ENCODE results near the gene POLA2. TPM values are rescaled to one million over a fixed set of nuclear protein-coding genes. Genes with fewer than 3 reads are reported as not detected.

Gene POLA2
- total RNA-seq, 1 donor from 2014 or later, result 78.9 TPM

GRCh38 chr11:65295001-65295400 is 33.2 kb downstream of the POLA2 start:
- intact Hi-C loops (cut with micrococcal nuclease), result no loop called here
- Mint-ChIP-seq H3K4me1 (ENCODE audit: low read depth) (no peaks in the 10 kb centered on the region), H3K4me3 (no peak overlapping the region), H3K36me3 (ENCODE audit: low read depth) (peaks cover 48% of the 10 kb centered on the region), H3K27ac (no peak overlapping the region), H3K9me3 (no peaks in the 10 kb centered on the region), H3K27me3 (ENCODE audit: insufficient read depth) (no peaks in the 10 kb centered on the region)
- no peak for DNase-seq (ENCODE audit: low spot score)

GRCh38 chr11:65295571-65296341 is 34.0 kb downstream of the POLA2 start:
- Mint-ChIP-seq H3K36me3 (ENCODE audit: low read depth) (peaks cover 44% of the 10 kb centered on the region), H3K27me3 (ENCODE audit: insufficient read depth) (no peaks in the 10 kb centered on the region), H3K27ac (no peak overlapping the region), H3K4me3 (no peak overlapping the region), H3K9me3 (no peaks in the 10 kb centered on the region), H3K4me1 (ENCODE audit: low read depth) (no peaks in the 10 kb centered on the region)
- intact Hi-C loops (cut with micrococcal nuclease), result no loop called here
- DNase-seq (ENCODE audit: low spot score), result no peak

GRCh38 chr11:65297026-65297672 is 35.4 kb downstream of the POLA2 start:
- Mint-ChIP-seq H3K4me3 (no peak overlapping the region), H3K9me3 (no peaks in the 10 kb centered on the region), H3K4me1 (ENCODE audit: low read depth) (no peaks in the 10 kb centered on the region), H3K36me3 (ENCODE audit: low read depth) (peaks cover 34% of the 10 kb centered on the region), H3K27ac (no peak overlapping the region), H3K27me3 (ENCODE audit: insufficient read depth) (no peaks in the 10 kb centered on the region)
- no peak for DNase-seq (ENCODE audit: low spot score)
- intact Hi-C loops (cut with micrococcal nuclease), result no loop called here

GRCh38 chr11:65298131-65298535 is 36.4 kb downstream of the POLA2 start:
- H3K27me3 Mint-ChIP-seq (ENCODE audit: insufficient read depth), result no peaks in the 10 kb centered on the region
- H3K9me3 Mint-ChIP-seq, result no peaks in the 10 kb centered on the region
- DNase-seq (ENCODE audit: low spot score), result no peak
- no peaks in the 10 kb centered on the region for H3K4me1 Mint-ChIP-seq (ENCODE audit: low read depth)
- H3K4me3 Mint-ChIP-seq, result no peak overlapping the region
- intact Hi-C loops (cut with micrococcal nuclease), result no loop called here
- no peak overlapping the region for H3K27ac Mint-ChIP-seq
- H3K36me3 Mint-ChIP-seq (ENCODE audit: low read depth), result peaks cover 27% of the 10 kb centered on the region

- intact Hi-C loops (cut with micrococcal nuclease), result no loop called here
- Mint-ChIP-seq H3K4me3 (no peak overlapping the region), H3K36me3 (ENCODE audit: low read depth) (peaks cover 23% of the 10 kb centered on the region), H3K4me1 (ENCODE audit: low read depth) (no peaks in the 10 kb centered on the region), H3K27ac (no peak overlapping the region), H3K27me3 (ENCODE audit: insufficient read depth) (no peaks in the 10 kb centered on the region), H3K9me3 (no peaks in the 10 kb centered on the region)
- no peak for DNase-seq (ENCODE audit: low spot score)
Measured at GRCh38 chr11:65298655-65299179, 37.0 kb downstream of the POLA2 start.

- H3K27ac Mint-ChIP-seq, result no peak overlapping the region
- peaks cover 14% of the 10 kb centered on the region for H3K36me3 Mint-ChIP-seq (ENCODE audit: low read depth)
- no peaks in the 10 kb centered on the region for H3K27me3 Mint-ChIP-seq (ENCODE audit: insufficient read depth)
- intact Hi-C loops (cut with micrococcal nuclease), result no loop called here
- no peak overlapping the region for H3K4me3 Mint-ChIP-seq
- DNase-seq (ENCODE audit: low spot score), result no peak
- H3K9me3 Mint-ChIP-seq, result no peaks in the 10 kb centered on the region
- no peaks in the 10 kb centered on the region for H3K4me1 Mint-ChIP-seq (ENCODE audit: low read depth)
Measured at GRCh38 chr11:65300621-65301275, 39.0 kb downstream of the POLA2 start.

- Mint-ChIP-seq H3K9me3 (no peaks in the 10 kb centered on the region), H3K36me3 (ENCODE audit: low read depth) (peaks cover 7% of the 10 kb centered on the region), H3K27ac (no peak overlapping the region), H3K27me3 (ENCODE audit: insufficient read depth) (no peaks in the 10 kb centered on the region), H3K4me3 (no peak overlapping the region), H3K4me1 (ENCODE audit: low read depth) (no peaks in the 10 kb centered on the region)
- intact Hi-C loops (cut with micrococcal nuclease), result no loop called here
- no peak for DNase-seq (ENCODE audit: low spot score)
Measured at GRCh38 chr11:65301491-65302329, 39.9 kb downstream of the POLA2 start.

- no peak for DNase-seq (ENCODE audit: low spot score)
- intact Hi-C loops (cut with micrococcal nuclease), result no loop called here
- Mint-ChIP-seq H3K9me3 (no peaks in the 10 kb centered on the region), H3K36me3 (ENCODE audit: low read depth) (peaks cover 7% of the 10 kb centered on the region), H3K27ac (no peak overlapping the region), H3K4me1 (ENCODE audit: low read depth) (no peaks in the 10 kb centered on the region), H3K27me3 (ENCODE audit: insufficient read depth) (no peaks in the 10 kb centered on the region), H3K4me3 (no peak overlapping the region)
Measured at GRCh38 chr11:65303555-65303954, 41.8 kb downstream of the POLA2 start.

GRCh38 chr11:65304110-65304509 is 42.3 kb downstream of the POLA2 start:
- DNase-seq (ENCODE audit: low spot score), result no peak
- no peak overlapping the region for H3K4me3 Mint-ChIP-seq
- H3K27ac Mint-ChIP-seq, result no peak overlapping the region
- no peaks in the 10 kb centered on the region for H3K27me3 Mint-ChIP-seq (ENCODE audit: insufficient read depth)
- H3K36me3 Mint-ChIP-seq (ENCODE audit: low read depth), result peaks cover 7% of the 10 kb centered on the region
- no peaks in the 10 kb centered on the region for H3K4me1 Mint-ChIP-seq (ENCODE audit: low read depth)
- no peaks in the 10 kb centered on the region for H3K9me3 Mint-ChIP-seq
- intact Hi-C loops (cut with micrococcal nuclease), result no loop called here

GRCh38 chr11:65304613-65305012 is 42.9 kb downstream of the POLA2 start:
- Mint-ChIP-seq H3K27me3 (ENCODE audit: insufficient read depth) (no peaks in the 10 kb centered on the region), H3K36me3 (ENCODE audit: low read depth) (peaks cover 7% of the 10 kb centered on the region), H3K4me3 (no peak overlapping the region), H3K9me3 (no peaks in the 10 kb centered on the region), H3K27ac (no peak overlapping the region), H3K4me1 (ENCODE audit: low read depth) (no peaks in the 10 kb centered on the region)
- no peak for DNase-seq (ENCODE audit: low spot score)
- intact Hi-C loops (cut with micrococcal nuclease), result no loop called here

GRCh38 chr11:65305501-65306268 is 43.9 kb downstream of the POLA2 start:
- DNase-seq (ENCODE audit: low spot score), result no peak
- Mint-ChIP-seq H3K4me1 (ENCODE audit: low read depth) (no peaks in the 10 kb centered on the region), H3K27me3 (ENCODE audit: insufficient read depth) (no peaks in the 10 kb centered on the region), H3K4me3 (no peak overlapping the region), H3K36me3 (ENCODE audit: low read depth) (peaks cover 7% of the 10 kb centered on the region), H3K27ac (no peak overlapping the region), H3K9me3 (no peaks in the 10 kb centered on the region)
- intact Hi-C loops (cut with micrococcal nuclease), result no loop called here
